ENCODE data around the gene HS1BP3. TPM values are rescaled to one million over a fixed set of nuclear protein-coding genes. Genes with fewer than 3 reads are reported as not detected.
A peak's percentile ranks its signal among the peaks of the same experiment; 100 is the strongest.

The HS1BP3 gene
- total and polyA plus RNA-seq, 3 experiments from 2014 or later: 9.3 to 19.4 (median 9.5) TPM

DNA sequence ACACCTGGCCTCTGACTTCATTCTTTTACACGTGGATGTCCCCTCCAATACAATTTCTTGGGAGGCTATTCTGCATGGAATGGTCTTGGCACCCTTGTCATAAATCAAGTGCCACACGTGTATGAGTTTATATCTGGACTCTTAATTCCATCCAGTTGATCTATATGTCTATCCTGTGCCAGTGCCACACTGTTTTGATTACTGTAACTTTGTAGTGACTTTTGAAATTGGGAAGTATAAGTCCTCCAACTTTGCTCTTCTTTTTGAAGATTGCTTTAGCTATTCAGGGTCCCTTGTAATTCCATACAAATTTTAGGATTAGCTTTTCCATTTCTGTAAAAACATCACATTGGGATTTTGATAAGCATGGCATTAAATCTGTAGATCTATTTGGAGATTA lies 43.5 kb downstream of the HS1BP3 start:
- DNase-seq: no peak
- Histone ChIP-seq H3K4me1 (ENCODE audit: insufficient read depth, low read length) (no peaks in the 10 kb centered on the region), H3K36me3 (ENCODE audit: insufficient read depth, low read length) (no peaks in the 10 kb centered on the region), H3K27me3 (ENCODE audit: insufficient read depth, low read length, poor library complexity, severe bottlenecking) (no peaks in the 10 kb centered on the region), H3K9me3 (ENCODE audit: low read length) (no peaks in the 10 kb centered on the region), H3K4me3 (ENCODE audit: low read length) (no peak overlapping the region), H3K27ac (ENCODE audit: low read depth, low read length) (no peak overlapping the region)
- Mint-ChIP-seq H3K27ac (no peak overlapping the region), H3K4me1 (no peaks in the 10 kb centered on the region), H3K36me3 (peaks cover 1 to 17% (median 5%) of the 10 kb centered on the region in 3 donors), H3K9me3 (peaks cover 0 to 6% (median 2%) of the 10 kb centered on the region in 5 donors), H3K4me3 (no peak overlapping the region), H3K27me3 (no peaks in the 10 kb centered on the region)
- POLR2A ChIA-PET: no interaction called here
- CTCF ChIA-PET: no interaction called here

DNA sequence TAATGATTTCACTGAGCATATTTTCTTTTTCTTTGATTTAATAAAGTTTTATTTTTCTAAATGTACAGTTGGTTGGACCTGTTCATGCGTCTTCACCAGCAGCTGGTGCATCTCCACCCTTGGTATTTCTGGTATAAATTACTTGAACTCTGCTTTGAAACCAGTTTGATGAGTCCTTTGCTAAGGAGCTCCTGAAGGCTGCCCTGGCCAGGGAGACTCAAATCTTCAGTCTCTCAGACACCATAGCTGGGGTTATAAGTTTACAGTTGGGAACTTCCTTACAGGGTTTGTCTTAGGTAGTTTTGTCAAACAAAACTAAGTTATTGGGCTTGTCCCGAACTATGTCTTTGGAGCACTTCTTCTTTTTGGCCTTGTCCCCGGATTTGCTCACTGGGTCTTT lies 44.7 kb downstream of the HS1BP3 start:
- Histone ChIP-seq H3K27ac (ENCODE audit: low read depth, low read length) (no peak overlapping the region), H3K4me3 (ENCODE audit: low read length) (no peak overlapping the region), H3K4me1 (ENCODE audit: insufficient read depth, low read length) (no peaks in the 10 kb centered on the region), H3K36me3 (ENCODE audit: insufficient read depth, low read length) (no peaks in the 10 kb centered on the region), H3K9me3 (ENCODE audit: low read length) (no peaks in the 10 kb centered on the region), H3K27me3 (ENCODE audit: insufficient read depth, low read length, poor library complexity, severe bottlenecking) (no peaks in the 10 kb centered on the region)
- ChIA-PET CTCF (interaction anchor here (1.3 kb wide), 1 partner anchor 9 kb away, joined by 4 read pairs; no protein-coding TSS in a partner anchor), POLR2A (no interaction called here)
- no peak overlapping the region for H3K27ac Mint-ChIP-seq
- no peaks in the 10 kb centered on the region for H3K4me1 Mint-ChIP-seq
- DNase-seq: no peak
- no peak overlapping the region for H3K4me3 Mint-ChIP-seq
- peaks cover 1 to 17% (median 4%) of the 10 kb centered on the region in 3 donors for H3K36me3 Mint-ChIP-seq
- peaks cover 0 to 6% (median 2%) of the 10 kb centered on the region in 5 donors for H3K9me3 Mint-ChIP-seq
- no peaks in the 10 kb centered on the region for H3K27me3 Mint-ChIP-seq

DNA sequence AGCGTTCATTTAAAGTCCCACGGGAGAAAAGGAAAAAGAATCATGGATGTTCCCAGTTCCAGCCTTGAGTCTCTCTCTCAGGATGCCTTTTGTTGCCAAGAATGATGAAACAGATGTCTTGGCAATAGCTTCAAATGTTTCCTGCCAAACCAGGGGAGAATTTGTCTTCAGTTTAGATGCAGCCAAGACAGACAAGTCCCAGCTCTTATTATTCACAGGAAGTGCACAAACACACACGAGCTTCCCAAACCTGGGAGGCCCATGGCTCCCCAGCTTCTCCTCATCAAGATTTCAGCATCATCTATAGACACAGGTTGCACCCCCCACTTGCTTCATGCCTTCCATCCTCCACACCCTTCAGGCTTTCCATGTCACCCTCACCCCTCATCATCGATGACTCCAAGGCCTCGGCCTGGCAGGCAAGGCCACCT lies 45.9 kb downstream of the HS1BP3 start:
- Histone ChIP-seq H3K27ac (ENCODE audit: low read depth, low read length) (no peak overlapping the region), H3K36me3 (ENCODE audit: insufficient read depth, low read length) (no peaks in the 10 kb centered on the region), H3K9me3 (ENCODE audit: low read length) (no peaks in the 10 kb centered on the region), H3K4me3 (ENCODE audit: low read length) (no peak overlapping the region), H3K27me3 (ENCODE audit: insufficient read depth, low read length, poor library complexity, severe bottlenecking) (no peaks in the 10 kb centered on the region), H3K4me1 (ENCODE audit: insufficient read depth, low read length) (no peaks in the 10 kb centered on the region)
- Mint-ChIP-seq H3K4me1 (no peaks in the 10 kb centered on the region), H3K36me3 (peaks cover 1 to 11% (median 4%) of the 10 kb centered on the region in 3 donors), H3K27me3 (no peaks in the 10 kb centered on the region), H3K4me3 (no peak overlapping the region), H3K27ac (peak overlapping the region in 1 of 8 donors; percentile 85), H3K9me3 (peaks cover 0 to 6% (median 2%) of the 10 kb centered on the region in 5 donors)
- CTCF ChIA-PET: interaction anchor here (0.8 kb wide), 1 partner anchor 37 kb away, joined by 3 read pairs; no protein-coding TSS in a partner anchor
- POLR2A ChIA-PET: no interaction called here
- peak in 1 of 5 donors; percentile 7 for DNase-seq

DNA sequence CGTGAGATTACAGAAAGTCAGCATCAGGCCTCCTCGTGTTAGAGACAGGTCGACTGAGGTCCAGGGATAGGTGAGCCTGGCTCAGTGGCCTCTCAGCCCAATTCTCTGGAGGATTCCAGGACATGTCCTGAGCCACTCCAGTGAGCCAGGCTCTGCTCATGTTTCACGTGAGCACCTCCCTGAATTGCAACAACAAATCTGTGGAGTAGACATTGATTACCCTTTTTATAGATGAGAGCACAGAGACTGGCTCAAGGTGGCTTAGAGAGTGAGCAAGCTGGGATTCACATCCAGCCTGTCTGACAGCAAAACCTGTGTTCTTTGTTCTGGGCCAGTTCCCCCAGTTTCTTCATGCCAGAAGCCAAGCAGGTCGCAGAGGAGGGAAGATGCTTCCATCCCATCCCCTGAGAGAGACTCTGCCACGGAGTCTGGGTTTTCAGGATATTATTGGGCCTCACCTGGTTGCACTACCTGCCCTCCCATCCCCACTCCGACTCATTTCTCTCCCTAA lies 46.4 kb downstream of the HS1BP3 start:
- DNase-seq: no peak
- POLR2A ChIA-PET: no interaction called here
- H3K9me3 ChIP-seq (ENCODE audit: low read length): no peaks in the 10 kb centered on the region
- no peaks in the 10 kb centered on the region for H3K36me3 ChIP-seq (ENCODE audit: insufficient read depth, low read length)
- Mint-ChIP-seq H3K27me3 (no peaks in the 10 kb centered on the region), H3K9me3 (peaks cover 0 to 6% (median 2%) of the 10 kb centered on the region in 5 donors), H3K27ac (no peak overlapping the region), H3K4me3 (no peak overlapping the region), H3K4me1 (no peaks in the 10 kb centered on the region), H3K36me3 (peaks cover 1 to 11% (median 4%) of the 10 kb centered on the region in 3 donors)
- H3K4me1 ChIP-seq (ENCODE audit: insufficient read depth, low read length): no peaks in the 10 kb centered on the region
- no peak overlapping the region for H3K27ac ChIP-seq (ENCODE audit: low read depth, low read length)
- H3K4me3 ChIP-seq (ENCODE audit: low read length): no peak overlapping the region
- CTCF ChIA-PET: no interaction called here
- H3K27me3 ChIP-seq (ENCODE audit: insufficient read depth, low read length, poor library complexity, severe bottlenecking): no peaks in the 10 kb centered on the region

DNA sequence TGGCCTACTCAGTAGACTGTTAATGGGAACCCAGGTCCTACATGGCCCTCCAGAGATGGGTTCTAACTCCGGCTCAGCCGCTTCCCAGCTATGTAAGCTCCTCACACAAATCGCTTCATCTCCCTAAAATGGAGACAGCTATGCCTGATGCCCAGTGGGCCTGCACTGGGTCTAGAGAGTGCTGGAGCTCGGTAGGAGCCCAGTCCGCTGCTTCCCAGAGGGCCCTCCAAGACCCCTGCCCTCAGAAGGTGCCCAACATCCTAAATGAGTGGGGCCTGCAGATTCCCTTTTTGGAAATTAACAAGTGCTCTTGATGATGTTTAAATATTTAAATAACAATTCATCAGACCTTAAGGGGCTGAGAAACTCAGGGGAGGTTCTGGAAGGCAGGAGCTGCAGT lies 47.1 kb downstream of the HS1BP3 start:
- Mint-ChIP-seq H3K36me3 (peaks cover 1 to 10% (median 4%) of the 10 kb centered on the region in 3 donors), H3K4me1 (no peaks in the 10 kb centered on the region), H3K9me3 (peaks cover 0 to 6% (median 2%) of the 10 kb centered on the region in 5 donors), H3K27ac (peak overlapping the region in 1 of 8 donors; percentile 33), H3K4me3 (no peak overlapping the region), H3K27me3 (no peaks in the 10 kb centered on the region)
- POLR2A ChIA-PET: no interaction called here
- H3K4me3 ChIP-seq (ENCODE audit: low read length): no peak overlapping the region
- H3K36me3 ChIP-seq (ENCODE audit: insufficient read depth, low read length): no peaks in the 10 kb centered on the region
- no peaks in the 10 kb centered on the region for H3K9me3 ChIP-seq (ENCODE audit: low read length)
- CTCF ChIA-PET: interaction anchor here (0.8 kb wide), 1 partner anchor 47 kb away, joined by 3 read pairs; the partner anchor contains the start of gene HS1BP3
- H3K4me1 ChIP-seq (ENCODE audit: insufficient read depth, low read length): no peaks in the 10 kb centered on the region
- DNase-seq: no peak
- no peaks in the 10 kb centered on the region for H3K27me3 ChIP-seq (ENCODE audit: insufficient read depth, low read length, poor library complexity, severe bottlenecking)
- no peak overlapping the region for H3K27ac ChIP-seq (ENCODE audit: low read depth, low read length)

DNA sequence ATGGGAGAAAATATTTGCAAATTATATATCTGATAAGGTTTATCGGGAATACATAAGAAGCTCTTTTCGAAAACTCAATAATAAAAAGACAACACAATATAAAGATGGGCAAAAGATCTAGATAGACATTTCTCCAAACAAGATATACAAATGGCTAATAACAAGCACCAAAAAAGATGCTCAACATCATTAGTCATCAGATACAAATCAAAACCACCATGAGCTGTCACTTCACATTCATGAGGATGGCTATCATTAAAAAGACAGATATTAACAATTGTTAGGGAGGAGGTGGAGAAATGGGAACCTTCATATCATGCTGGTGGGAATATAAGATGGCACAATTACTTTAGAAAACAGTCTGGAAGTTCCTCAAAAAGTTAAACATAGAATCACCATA lies 48.1 kb downstream of the HS1BP3 start:
- no peak overlapping the region for H3K4me3 Mint-ChIP-seq
- H3K27me3 Mint-ChIP-seq: no peaks in the 10 kb centered on the region
- Histone ChIP-seq H3K9me3 (ENCODE audit: low read length) (no peaks in the 10 kb centered on the region), H3K4me1 (ENCODE audit: insufficient read depth, low read length) (no peaks in the 10 kb centered on the region), H3K27ac (ENCODE audit: low read depth, low read length) (no peak overlapping the region), H3K4me3 (ENCODE audit: low read length) (no peak overlapping the region), H3K27me3 (ENCODE audit: insufficient read depth, low read length, poor library complexity, severe bottlenecking) (no peaks in the 10 kb centered on the region), H3K36me3 (ENCODE audit: insufficient read depth, low read length) (no peaks in the 10 kb centered on the region)
- ChIA-PET POLR2A (no interaction called here), CTCF (interaction anchor here (1.2 kb wide), 1 partner anchor 40 kb away, joined by 4 read pairs; no protein-coding TSS in a partner anchor)
- peaks cover 0 to 4% (median 0%) of the 10 kb centered on the region in 5 donors for H3K9me3 Mint-ChIP-seq
- no peak overlapping the region for H3K27ac Mint-ChIP-seq
- DNase-seq: no peak
- H3K36me3 Mint-ChIP-seq: peaks cover 0 to 4% (median 1%) of the 10 kb centered on the region in 3 donors
- no peaks in the 10 kb centered on the region for H3K4me1 Mint-ChIP-seq

DNA sequence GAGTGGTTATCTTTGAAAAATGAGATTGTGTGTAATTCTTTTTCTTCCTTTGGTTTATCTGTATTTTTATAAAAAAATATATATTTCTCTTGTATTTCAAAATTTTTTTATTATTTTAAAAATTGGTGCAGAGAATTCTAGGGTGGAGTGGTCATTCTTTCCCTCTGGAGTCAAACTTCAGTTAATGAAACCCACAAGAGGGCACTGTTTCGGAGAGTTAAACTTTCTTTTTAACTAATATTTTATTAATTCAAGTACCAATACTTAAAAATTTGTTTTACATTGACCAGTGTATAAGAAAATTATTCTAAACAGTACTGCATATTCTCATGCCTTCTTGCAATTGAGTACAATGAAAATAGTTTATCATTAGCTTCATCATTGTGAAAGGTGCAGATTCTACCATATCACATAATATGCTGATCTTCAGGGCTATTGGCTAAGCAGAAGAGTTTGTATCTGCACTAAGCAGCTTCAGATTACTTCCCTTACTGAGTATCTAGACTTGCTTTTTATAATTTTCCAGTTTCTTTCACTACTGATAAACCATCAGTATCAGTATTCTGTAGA lies 50.1 kb downstream of the HS1BP3 start:
- no peak overlapping the region for H3K4me3 Mint-ChIP-seq
- H3K9me3 ChIP-seq (ENCODE audit: low read length): no peaks in the 10 kb centered on the region
- H3K36me3 Mint-ChIP-seq: peaks cover 0 to 1% (median 0%) of the 10 kb centered on the region in 3 donors
- DNase-seq: no peak
- ChIA-PET CTCF (no interaction called here), POLR2A (no interaction called here)
- no peaks in the 10 kb centered on the region for H3K9me3 Mint-ChIP-seq
- H3K27ac ChIP-seq (ENCODE audit: low read depth, low read length): no peak overlapping the region
- peaks cover 4 to 6% (median 4%) of the 10 kb centered on the region in 3 donors for H3K4me1 Mint-ChIP-seq
- H3K27ac Mint-ChIP-seq: no peak overlapping the region
- no peaks in the 10 kb centered on the region for H3K27me3 Mint-ChIP-seq
- H3K36me3 ChIP-seq (ENCODE audit: insufficient read depth, low read length): no peaks in the 10 kb centered on the region
- no peaks in the 10 kb centered on the region for H3K27me3 ChIP-seq (ENCODE audit: insufficient read depth, low read length, poor library complexity, severe bottlenecking)
- H3K4me1 ChIP-seq (ENCODE audit: insufficient read depth, low read length): no peaks in the 10 kb centered on the region
- no peak overlapping the region for H3K4me3 ChIP-seq (ENCODE audit: low read length)

DNA sequence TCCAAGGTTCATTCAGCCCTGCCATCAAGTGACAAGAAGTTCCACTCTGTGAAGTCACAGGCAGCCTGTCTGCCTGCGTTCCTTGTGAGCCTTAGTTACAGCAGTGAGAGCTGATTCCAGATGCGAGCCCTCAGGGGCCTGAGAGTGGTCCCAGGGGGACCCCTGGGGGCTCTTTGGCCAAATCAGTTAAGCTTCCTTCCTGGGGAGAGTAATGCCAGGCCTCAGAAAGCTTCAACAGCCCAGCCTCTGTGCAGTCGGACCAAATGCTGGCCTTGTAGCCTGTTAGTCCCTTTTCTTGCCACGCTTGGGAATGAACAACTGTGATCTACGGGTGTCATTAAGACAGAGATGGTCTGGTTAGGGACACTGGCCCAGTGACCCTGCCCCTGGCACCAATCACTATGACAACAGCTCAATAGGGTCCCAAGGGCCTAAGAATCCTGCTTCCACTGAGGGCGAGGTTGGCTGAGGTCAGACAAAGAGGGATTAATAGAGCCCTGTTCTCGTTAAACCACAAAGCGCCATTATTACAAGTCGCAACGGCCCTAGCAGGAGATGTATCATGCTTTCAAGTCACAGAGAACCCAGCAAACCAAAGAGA lies 50.9 kb downstream of the HS1BP3 start:
- Histone ChIP-seq H3K4me3 (ENCODE audit: low read length) (no peak overlapping the region), H3K9me3 (ENCODE audit: low read length) (no peaks in the 10 kb centered on the region), H3K27me3 (ENCODE audit: insufficient read depth, low read length, poor library complexity, severe bottlenecking) (no peaks in the 10 kb centered on the region), H3K36me3 (ENCODE audit: insufficient read depth, low read length) (no peaks in the 10 kb centered on the region), H3K27ac (ENCODE audit: low read depth, low read length) (no peak overlapping the region), H3K4me1 (ENCODE audit: insufficient read depth, low read length) (no peaks in the 10 kb centered on the region)
- peak in 1 of 5 donors; percentile 8 for DNase-seq
- Mint-ChIP-seq H3K36me3 (peaks cover 0 to 1% (median 0%) of the 10 kb centered on the region in 3 donors), H3K27ac (peak overlapping the region in 1 of 8 donors; percentile 82), H3K27me3 (no peaks in the 10 kb centered on the region), H3K4me1 (peaks cover 4 to 11% (median 10%) of the 10 kb centered on the region in 3 donors), H3K9me3 (no peaks in the 10 kb centered on the region), H3K4me3 (no peak overlapping the region)
- POLR2A ChIA-PET: no interaction called here
- CTCF ChIA-PET: interaction anchor here (1.1 kb wide), 1 partner anchor 13 kb away, joined by 3 read pairs; no protein-coding TSS in a partner anchor
